GM12874 (cell line): ENCODE data around the gene FAM120B.

Experiments
- CTCF ChIP-seq: IDR thresholded peaks from 2 replicates; pipeline ENCODE4 v1.5.1; 2011; ENCODE audit warnings: low read depth, mild to moderate bottlenecking, control low read depth, low read length, moderate library complexity; ENCODE audit not compliant: insufficient read depth

Gene FAM120B

GRCh38 chr6:170269151-170269845 lies 37.3 kb upstream of the FAM120B start:
- no peak for TF ChIP-seq CTCF

DNA sequence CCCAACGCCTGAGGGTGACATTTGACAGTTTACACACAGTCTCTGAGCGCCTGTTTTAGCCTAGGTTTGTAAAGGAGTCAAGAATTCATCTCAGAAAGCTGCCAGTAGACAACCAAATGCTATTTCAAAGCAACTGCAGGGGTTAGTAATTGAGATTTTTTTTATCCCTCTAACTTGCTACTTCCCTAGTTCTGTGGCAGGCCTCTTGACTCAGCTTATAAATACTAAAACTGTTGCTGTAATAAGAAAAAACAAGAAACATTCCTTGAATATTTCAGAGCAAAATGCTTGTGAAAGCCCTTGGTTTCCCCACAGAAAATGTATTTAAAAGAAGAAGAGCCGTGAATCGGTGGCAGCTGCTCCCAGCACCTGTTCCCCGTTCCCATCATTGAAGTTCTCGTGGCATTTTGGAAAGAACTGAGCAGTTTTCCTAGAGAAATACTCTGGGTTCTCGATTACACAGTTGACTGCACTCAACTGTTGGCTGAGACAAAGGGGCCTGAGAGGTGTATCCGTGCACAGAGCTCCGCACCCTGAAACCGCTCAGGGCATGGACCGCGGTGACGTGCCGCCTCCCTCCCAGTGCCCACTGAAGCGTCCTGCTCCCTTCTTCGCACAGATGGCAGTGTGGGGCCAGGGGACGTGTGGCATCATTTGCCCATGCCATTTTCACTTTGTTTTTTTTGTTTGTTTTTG lies 36.6 kb upstream of the FAM120B start:
- TF ChIP-seq CTCF: no peak

DNA sequence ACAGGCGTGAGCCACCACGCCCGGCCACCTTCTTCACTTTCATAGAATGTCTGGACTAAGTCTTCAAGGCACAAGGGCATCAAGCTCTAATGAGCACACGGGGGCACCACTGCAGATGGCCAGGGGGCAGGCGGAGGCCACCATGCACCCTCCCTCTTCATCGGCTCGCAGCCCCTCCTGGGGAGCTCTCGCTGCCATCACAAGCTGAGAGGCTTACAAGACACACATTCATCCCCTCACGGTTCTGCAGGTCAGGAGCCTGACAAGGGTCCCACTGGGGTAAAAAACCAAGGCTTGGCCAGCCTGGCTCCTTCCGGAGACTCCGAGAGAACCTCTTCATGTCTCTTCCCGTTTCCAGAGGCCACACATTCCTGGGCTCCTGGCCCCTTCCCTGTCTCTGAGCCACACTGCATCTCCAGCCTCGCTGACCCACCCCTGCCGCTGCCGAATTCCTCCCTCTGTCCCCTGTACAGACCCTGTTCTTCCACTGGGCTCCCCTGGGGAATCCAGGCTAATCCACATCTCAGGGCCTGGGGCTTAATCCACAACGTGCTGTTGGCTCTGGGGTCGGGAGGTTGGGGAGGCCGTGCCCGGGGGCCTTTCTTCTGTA lies 35.5 kb upstream of the FAM120B start:
- no peak for TF ChIP-seq CTCF

- no peak for TF ChIP-seq CTCF
Observed at GRCh38 chr6:170271771-170272314, 34.7 kb upstream of the FAM120B start.

DNA sequence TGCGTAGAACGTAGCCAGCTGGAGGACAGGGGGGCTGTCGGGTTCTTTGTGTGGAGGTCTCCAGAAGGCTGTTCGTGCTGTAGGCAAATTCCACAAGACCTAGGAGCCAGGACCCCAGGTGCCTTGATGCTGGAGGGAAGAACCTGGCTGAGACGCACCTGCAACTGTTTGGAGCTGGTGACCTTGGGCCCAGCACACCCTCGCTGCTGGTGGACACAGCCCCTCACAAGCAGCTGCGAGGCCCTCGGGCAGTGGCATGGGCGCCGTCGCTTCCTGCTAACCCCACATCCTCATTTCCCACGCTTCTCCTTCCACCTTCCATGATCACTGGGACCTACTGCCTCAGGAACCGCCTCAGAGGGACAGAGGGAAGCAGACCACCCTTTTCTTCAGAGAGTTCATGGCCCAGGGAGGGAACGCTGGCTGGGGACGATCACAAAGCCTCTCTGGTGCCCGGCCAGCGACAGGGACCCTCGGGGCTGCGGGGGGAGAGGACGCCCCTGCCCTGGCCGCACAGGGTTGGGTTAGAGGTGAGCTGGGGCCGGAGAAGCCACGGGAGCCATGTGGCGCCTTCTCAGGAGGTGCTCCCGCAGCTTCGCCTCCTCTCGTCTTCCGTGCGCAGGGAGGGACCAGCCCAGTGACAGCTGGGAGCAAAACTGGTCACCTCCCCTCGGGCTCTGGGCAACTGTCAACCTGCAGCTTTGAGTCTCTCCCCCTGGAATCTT lies 34.1 kb upstream of the FAM120B start:
- TF ChIP-seq CTCF: no peak

GRCh38 chr6:170273191-170273590 lies 33.4 kb upstream of the FAM120B start:
- no peak for TF ChIP-seq CTCF

GRCh38 chr6:170273681-170274080 lies 32.9 kb upstream of the FAM120B start:
- TF ChIP-seq CTCF: no peak
